ENCODE measurements around the gene DFFA. TPM values are rescaled to one million over a fixed set of nuclear protein-coding genes. Genes with fewer than 3 reads are reported as not detected.

Gene DFFA
- total and polyA plus RNA-seq, 9 of the 15 experiments (the other 6 are each of a cell fraction or from before 2014, with no cell fraction given) = 39.6 to 74.8 (median 59.2) TPM

DNA sequence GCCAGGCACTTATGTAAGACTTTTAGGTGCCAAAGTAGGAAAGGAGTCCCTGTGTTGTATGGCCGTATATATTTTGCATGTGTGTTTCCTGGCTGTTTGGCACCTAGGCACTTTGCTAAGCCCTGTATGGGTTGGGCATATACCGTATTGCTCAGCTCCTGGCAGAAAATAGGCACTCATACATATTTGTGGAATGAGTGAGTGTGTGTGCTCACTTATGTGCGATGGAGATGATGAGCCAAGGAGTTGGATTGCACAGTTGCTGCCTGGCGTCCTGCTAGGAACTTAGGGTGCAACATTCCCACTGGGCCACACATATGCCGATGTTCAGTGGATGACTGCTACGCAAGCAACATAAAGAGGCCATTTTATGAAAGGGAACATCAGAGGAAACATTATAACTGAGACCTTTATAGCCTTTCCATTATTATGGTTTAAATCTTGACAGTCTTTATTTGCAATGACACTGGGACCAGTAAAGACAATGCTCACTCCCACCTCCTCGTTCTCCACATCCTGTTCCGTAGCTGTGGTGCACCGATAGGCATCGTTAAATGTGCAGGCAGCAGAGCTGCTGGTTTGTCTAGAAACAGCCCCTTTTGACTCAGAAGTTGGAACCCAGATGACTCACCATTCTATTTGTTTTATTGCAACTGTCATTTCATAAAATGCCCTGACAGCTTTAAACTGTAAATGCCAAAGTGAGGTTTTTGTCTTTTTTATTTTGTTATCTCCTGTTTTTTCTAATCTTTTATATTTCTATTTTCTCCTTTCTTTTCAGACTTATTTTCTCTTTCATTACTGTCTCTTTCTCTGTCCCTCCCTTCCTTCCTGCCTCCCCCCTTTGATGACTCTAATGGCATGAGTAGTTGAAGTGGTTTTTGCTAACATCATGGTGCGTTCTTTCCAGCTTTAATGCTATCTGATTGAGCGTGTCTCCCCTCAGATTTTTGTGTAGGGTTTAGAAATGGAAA, 38.5 kb upstream of the DFFA start (continued):
- no peak for TF ChIP-seq ZNF24 (IDR thresholded peaks at IDR 0.05)
- TF ChIP-seq, protein P1, sequence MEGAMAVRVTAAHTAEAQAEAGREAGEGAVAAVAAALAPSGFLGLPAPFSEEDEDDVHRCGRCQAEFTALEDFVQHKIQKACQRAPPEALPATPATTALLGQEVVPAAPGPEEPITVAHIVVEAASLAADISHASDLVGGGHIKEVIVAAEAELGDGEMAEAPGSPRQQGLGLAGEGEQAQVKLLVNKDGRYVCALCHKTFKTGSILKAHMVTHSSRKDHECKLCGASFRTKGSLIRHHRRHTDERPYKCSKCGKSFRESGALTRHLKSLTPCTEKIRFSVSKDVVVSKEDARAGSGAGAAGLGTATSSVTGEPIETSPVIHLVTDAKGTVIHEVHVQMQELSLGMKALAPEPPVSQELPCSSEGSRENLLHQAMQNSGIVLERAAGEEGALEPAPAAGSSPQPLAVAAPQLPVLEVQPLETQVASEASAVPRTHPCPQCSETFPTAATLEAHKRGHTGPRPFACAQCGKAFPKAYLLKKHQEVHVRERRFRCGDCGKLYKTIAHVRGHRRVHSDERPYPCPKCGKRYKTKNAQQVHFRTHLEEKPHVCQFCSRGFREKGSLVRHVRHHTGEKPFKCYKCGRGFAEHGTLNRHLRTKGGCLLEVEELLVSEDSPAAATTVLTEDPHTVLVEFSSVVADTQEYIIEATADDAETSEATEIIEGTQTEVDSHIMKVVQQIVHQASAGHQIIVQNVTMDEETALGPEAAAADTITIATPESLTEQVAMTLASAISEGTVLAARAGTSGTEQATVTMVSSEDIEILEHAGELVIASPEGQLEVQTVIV (CRISPR knock-in tag; IDR thresholded peaks at IDR 0.05; ENCODE audit: borderline replicate concordance) = no peak
- TF ChIP-seq, protein P2, sequence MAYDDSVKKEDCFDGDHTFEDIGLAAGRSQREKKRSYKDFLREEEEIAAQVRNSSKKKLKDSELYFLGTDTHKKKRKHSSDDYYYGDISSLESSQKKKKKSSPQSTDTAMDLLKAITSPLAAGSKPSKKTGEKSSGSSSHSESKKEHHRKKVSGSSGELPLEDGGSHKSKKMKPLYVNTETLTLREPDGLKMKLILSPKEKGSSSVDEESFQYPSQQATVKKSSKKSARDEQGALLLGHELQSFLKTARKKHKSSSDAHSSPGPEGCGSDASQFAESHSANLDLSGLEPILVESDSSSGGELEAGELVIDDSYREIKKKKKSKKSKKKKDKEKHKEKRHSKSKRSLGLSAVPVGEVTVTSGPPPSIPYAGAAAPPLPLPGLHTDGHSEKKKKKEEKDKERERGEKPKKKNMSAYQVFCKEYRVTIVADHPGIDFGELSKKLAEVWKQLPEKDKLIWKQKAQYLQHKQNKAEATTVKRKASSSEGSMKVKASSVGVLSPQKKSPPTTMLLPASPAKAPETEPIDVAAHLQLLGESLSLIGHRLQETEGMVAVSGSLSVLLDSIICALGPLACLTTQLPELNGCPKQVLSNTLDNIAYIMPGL (CRISPR knock-in tag; IDR thresholded peaks at IDR 0.05) = no peak
- TF ChIP-seq, protein P3, sequence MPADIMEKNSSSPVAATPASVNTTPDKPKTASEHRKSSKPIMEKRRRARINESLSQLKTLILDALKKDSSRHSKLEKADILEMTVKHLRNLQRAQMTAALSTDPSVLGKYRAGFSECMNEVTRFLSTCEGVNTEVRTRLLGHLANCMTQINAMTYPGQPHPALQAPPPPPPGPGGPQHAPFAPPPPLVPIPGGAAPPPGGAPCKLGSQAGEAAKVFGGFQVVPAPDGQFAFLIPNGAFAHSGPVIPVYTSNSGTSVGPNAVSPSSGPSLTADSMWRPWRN (IDR thresholded peaks at IDR 0.05; ENCODE audit: low read depth) = peak; percentile 35; the same call in 1 of the 2 replicates
- peak; percentile 70 for TF ChIP-seq CREM (IDR thresholded peaks at IDR 0.05; ENCODE audit: low read depth)
- TF ChIP-seq, protein P4, sequence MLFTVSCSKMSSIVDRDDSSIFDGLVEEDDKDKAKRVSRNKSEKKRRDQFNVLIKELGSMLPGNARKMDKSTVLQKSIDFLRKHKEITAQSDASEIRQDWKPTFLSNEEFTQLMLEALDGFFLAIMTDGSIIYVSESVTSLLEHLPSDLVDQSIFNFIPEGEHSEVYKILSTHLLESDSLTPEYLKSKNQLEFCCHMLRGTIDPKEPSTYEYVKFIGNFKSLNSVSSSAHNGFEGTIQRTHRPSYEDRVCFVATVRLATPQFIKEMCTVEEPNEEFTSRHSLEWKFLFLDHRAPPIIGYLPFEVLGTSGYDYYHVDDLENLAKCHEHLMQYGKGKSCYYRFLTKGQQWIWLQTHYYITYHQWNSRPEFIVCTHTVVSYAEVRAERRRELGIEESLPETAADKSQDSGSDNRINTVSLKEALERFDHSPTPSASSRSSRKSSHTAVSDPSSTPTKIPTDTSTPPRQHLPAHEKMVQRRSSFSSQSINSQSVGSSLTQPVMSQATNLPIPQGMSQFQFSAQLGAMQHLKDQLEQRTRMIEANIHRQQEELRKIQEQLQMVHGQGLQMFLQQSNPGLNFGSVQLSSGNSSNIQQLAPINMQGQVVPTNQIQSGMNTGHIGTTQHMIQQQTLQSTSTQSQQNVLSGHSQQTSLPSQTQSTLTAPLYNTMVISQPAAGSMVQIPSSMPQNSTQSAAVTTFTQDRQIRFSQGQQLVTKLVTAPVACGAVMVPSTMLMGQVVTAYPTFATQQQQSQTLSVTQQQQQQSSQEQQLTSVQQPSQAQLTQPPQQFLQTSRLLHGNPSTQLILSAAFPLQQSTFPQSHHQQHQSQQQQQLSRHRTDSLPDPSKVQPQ (CRISPR knock-in tag; IDR thresholded peaks at IDR 0.05; ENCODE audit: borderline replicate concordance) = no peak
- peak; percentile 73 for TF ChIP-seq GABPA (tag; conservative IDR thresholded peaks at IDR 0.05; ENCODE audit: low read depth)
- TF ChIP-seq ETV5 (CRISPR knock-in tag; IDR thresholded peaks at IDR 0.05; ENCODE audit: low read depth) = peak; percentile 98
- TF ChIP-seq, protein P5, sequence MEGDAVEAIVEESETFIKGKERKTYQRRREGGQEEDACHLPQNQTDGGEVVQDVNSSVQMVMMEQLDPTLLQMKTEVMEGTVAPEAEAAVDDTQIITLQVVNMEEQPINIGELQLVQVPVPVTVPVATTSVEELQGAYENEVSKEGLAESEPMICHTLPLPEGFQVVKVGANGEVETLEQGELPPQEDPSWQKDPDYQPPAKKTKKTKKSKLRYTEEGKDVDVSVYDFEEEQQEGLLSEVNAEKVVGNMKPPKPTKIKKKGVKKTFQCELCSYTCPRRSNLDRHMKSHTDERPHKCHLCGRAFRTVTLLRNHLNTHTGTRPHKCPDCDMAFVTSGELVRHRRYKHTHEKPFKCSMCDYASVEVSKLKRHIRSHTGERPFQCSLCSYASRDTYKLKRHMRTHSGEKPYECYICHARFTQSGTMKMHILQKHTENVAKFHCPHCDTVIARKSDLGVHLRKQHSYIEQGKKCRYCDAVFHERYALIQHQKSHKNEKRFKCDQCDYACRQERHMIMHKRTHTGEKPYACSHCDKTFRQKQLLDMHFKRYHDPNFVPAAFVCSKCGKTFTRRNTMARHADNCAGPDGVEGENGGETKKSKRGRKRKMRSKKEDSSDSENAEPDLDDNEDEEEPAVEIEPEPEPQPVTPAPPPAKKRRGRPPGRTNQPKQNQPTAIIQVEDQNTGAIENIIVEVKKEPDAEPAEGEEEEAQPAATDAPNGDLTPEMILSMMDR (IDR thresholded peaks at IDR 0.05 in 2 of 3, conservative IDR thresholded peaks at IDR 0.05 in 1 of 3; ENCODE audit: insufficient read depth in 2 of 3, low read depth in 1 of 3, low read length in 3 of 3) = no peak
- TF ChIP-seq ZNF324 (CRISPR knock-in tag; IDR thresholded peaks at IDR 0.05) = no peak
- TF ChIP-seq, protein P6, sequence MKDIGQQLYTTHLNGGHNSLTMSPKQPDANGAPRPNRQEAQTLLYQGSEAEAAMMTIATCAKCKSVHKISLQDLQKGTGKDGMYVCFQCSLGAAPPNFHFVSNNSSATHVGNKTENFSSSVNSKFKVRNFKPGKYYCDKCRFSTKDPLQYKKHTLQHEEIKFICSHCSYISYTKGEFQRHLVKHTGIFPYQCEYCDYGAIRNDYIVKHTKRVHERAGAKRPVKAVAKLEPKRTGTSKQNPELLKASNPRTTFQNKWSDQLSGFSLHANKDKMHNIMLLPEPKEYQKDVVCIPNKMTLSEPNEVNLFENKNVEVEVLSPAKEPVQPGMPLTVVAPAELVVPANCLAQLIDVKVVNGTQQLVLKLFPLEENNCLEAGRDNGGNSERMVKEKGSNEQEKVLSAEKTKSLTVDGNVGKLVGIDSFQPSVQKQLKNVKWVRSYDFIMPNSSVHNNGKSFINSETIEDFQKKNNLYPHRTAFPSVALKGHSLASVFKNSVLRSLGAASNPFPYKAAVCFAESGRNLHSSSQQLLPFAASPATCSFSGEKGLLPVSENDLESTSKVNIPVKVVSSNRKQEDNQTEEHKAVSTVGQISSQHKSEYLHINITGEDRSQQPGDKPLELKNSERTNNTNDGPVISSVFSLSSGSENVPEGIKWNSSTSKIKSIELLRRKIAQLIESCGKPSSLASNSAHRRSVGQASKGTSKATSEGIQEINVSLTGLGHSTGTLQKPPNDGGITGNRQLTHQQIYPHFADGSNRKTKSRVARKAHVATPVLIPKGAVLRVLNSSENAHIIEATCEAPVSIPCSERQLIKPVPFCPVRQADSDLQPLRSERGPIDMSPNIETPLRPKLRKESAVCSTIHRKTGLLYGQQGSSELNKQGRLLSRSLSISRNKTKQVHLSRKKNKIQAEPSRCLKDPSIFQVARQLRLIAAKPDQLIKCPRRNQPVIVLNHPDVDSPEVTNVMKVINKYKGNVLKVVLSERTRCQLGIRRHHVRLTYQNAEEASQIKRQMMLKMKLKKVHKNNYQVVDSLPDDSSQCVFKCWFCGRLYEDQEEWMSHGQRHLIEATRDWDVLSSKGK (CRISPR knock-in tag; IDR thresholded peaks at IDR 0.05) = no peak
- no peak for TF ChIP-seq ZNF347 (CRISPR knock-in tag; IDR thresholded peaks at IDR 0.05; ENCODE audit: low read depth)

All from K562 (cell line).